Mesendoderm (in vitro differentiated cells): Measurements from ENCODE around the gene COL10A1.

Experiments
- DNase-seq: peaks from one replicate; pipeline ENCODE4 v3.0.0; 2013
- H2AK5ac ChIP-seq: 2 replicates; pipeline ENCODE4 v1.6.1; 2013; ENCODE audit warnings: low read length, inconsistent platforms
- H2BK120ac ChIP-seq: 2 replicates; pipeline ENCODE4 v1.6.1; 2013; ENCODE audit warnings: low read depth, mild to moderate bottlenecking, low read length, moderate library complexity, mixed read lengths
- H2BK15ac ChIP-seq: replicated peaks from 2 replicates; pipeline ENCODE4 v1.6.1; 2013; ENCODE audit warnings: low read depth, mild to moderate bottlenecking, moderate library complexity
- H2BK5ac ChIP-seq: 2 replicates; pipeline ENCODE4 v1.6.1; 2013; ENCODE audit warnings: low read length, inconsistent platforms
- H3K18ac ChIP-seq: 2 replicates; pipeline ENCODE4 v1.6.1; 2013; ENCODE audit warnings: mild to moderate bottlenecking, low read length, mixed read lengths
- H3K23ac ChIP-seq: one replicate; pipeline ENCODE4 v1.6.1; 2013; ENCODE audit warnings: low read length
- H3K27ac ChIP-seq: 2 replicates; pipeline ENCODE4 v1.5.1; 2013; ENCODE audit warnings: low read depth, mild to moderate bottlenecking, inconsistent platforms, low read length, moderate library complexity
- H3K27me3 ChIP-seq: 2 replicates; pipeline ENCODE4 v1.6.1; 2013; ENCODE audit warnings: low read length, control low read depth, mild to moderate bottlenecking, inconsistent platforms; ENCODE audit not compliant: insufficient read depth, poor library complexity
- H3K36me3 ChIP-seq: 2 replicates; pipeline ENCODE4 v1.6.1; 2013; ENCODE audit warnings: low read length, inconsistent platforms; ENCODE audit not compliant: control insufficient read depth, insufficient read depth
- H3K4ac ChIP-seq: one replicate; pipeline ENCODE4 v1.6.1; 2013; ENCODE audit warnings: low read depth, mild to moderate bottlenecking, low read length, moderate library complexity
- H3K4me1 ChIP-seq: 2 replicates; pipeline ENCODE4 v1.6.1; 2013; ENCODE audit warnings: low read depth, low read length, inconsistent platforms; ENCODE audit not compliant: control insufficient read depth
- H3K4me2 ChIP-seq: 2 replicates; pipeline ENCODE4 v1.6.1; 2013; ENCODE audit warnings: low read length
- H3K4me3 ChIP-seq: 2 replicates; pipeline ENCODE4 v1.5.1; 2013; ENCODE audit warnings: mild to moderate bottlenecking, low read length
- H3K56ac ChIP-seq: one replicate; pipeline ENCODE4 v1.6.1; 2013; ENCODE audit warnings: low read length
- H3K79me1 ChIP-seq: 2 replicates; pipeline ENCODE4 v1.6.1; 2013; ENCODE audit warnings: low read length, inconsistent platforms
- H3K79me2 ChIP-seq: 2 replicates; pipeline ENCODE4 v1.6.1; 2013; ENCODE audit warnings: mild to moderate bottlenecking, low read length; ENCODE audit not compliant: control insufficient read depth, insufficient read depth
- H3K9ac ChIP-seq: 2 replicates; pipeline ENCODE4 v1.6.1; 2013; ENCODE audit warnings: low read length, inconsistent platforms
- H4K5ac ChIP-seq: one replicate; pipeline ENCODE4 v1.6.1; 2013; ENCODE audit warnings: low read length
- H4K8ac ChIP-seq: one replicate; pipeline ENCODE4 v1.6.1; 2013; ENCODE audit warnings: low read depth, mild to moderate bottlenecking, control low read depth, low read length, moderate library complexity
- WGBS: extraction: QIAGEN DNeasy Blood & Tissue Kit; methylation state at CpG from one replicate; pipeline ENCODE4 v1.1.7; 2013; ENCODE audit warnings: low lambda C conversion rate, missing lambda C conversion rate; ENCODE audit not compliant: insufficient coverage; ENCODE audit errors: extremely low coverage; 5-methylcytosine and 5-hydroxymethylcytosine counted together

The COL10A1 gene

DNA sequence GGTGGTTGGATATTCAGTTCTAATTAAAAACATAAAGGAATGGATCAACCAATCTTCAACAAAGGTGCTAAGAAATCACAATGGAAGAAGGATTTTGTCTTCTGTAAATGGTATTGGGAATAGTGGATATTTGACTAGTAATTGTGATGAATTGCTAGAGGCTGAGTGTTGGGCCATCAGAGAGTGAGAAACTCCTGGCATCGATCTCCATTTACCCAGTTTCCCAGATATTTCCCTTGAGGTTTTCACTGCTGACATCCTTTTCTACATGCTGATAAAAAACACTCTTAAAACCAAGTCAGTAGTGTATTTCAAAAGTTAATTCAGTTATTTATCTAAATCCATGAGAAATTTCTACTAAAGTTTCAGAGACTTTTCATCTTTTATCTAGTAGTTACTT lies 40.4 kb upstream of the COL10A1 start:
- Histone ChIP-seq H3K79me1 (no peaks in the 10 kb centered on the region), H3K4me2 (no peak overlapping the region), H2AK5ac (no peak overlapping the region), H3K4ac (no peak overlapping the region), H3K4me3 (no peak overlapping the region), H4K8ac (no peak overlapping the region), H3K27me3 (no peaks in the 10 kb centered on the region), H2BK120ac (no peak overlapping the region), H3K9ac (no peak overlapping the region), H2BK5ac (no peak overlapping the region), H3K79me2 (no peaks in the 10 kb centered on the region), H3K18ac (no peak overlapping the region), H3K27ac (no peak overlapping the region), H4K5ac (no peak overlapping the region), H3K36me3 (no peaks in the 10 kb centered on the region), H3K23ac (no peak overlapping the region), H2BK15ac (no peak overlapping the region), H3K4me1 (no peaks in the 10 kb centered on the region), H3K56ac (no peak overlapping the region)
- no CpG with 5 or more reads among the region's 1 CpG for WGBS
- no peak for DNase-seq

DNA sequence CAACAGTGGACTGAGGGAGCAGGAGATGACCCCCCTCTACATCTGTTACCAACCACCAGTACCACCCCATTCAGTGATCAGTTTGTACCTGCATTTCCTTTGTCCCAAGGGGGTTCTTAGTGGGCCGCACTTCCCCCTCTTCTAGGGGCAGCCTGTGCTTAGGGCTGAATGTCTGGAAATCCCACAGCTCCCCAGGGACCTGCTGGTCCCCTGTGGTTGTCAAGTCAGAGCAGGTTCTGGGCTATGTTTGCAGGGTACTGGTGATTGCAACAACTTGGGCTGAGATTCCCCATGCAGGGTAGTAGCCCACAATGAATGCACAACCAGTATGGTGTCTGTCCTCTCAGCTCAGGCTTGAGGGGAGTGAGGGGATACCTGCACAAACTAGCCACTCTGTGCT lies 39.7 kb upstream of the COL10A1 start:
- DNase-seq: no peak
- no CpG with 5 or more reads among the region's 1 CpG for WGBS
- no peaks in the 10 kb centered on the region for H3K79me2 ChIP-seq

DNA sequence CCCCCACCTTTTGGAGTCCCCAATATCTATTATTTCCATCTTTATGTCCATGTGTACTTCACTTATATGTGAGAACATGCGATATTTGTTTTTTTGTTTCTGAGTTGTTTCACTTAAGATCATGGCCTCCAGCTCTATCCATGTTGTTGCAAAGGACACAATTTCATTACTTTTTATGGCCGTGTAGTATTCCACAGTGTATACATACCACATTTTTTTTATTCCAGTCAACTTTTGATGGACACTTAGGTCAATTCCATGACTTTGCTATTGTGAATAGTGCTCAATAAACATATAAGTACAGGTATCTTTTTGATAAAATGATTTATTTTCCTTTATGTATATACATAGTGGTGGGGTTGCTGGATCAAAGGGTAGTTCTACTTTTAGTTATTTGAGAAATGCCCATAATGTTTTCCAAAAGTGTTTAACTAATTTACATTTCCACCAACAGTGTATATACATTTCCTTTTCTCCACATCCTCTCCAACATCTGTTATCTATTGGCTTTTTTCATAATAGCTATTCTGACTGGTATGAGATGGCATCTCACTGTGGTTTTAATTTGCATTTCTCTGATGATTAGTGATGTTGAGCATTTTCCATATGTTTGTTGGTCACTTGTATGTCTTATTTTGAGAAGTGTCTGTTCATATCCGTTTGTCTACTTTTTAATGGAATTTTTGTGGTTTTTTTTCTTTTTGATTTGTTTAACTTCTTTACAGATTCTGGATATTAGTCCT lies 34.0 kb upstream of the COL10A1 start:
- no peak overlapping the region for H3K9ac ChIP-seq
- no CpG with 5 or more reads among the region's 3 CpGs for WGBS
- no peak for DNase-seq
- no peak overlapping the region for H2AK5ac ChIP-seq
- H3K4me1 ChIP-seq: no peaks in the 10 kb centered on the region
- no peak overlapping the region for H3K27ac ChIP-seq
- no peak overlapping the region for H4K8ac ChIP-seq
- H3K36me3 ChIP-seq: no peaks in the 10 kb centered on the region
- H3K27me3 ChIP-seq: no peaks in the 10 kb centered on the region
- H2BK15ac ChIP-seq: no peak overlapping the region
- no peaks in the 10 kb centered on the region for H3K79me2 ChIP-seq
- H4K5ac ChIP-seq: no peak overlapping the region
- H3K4me3 ChIP-seq: no peak overlapping the region
- H3K79me1 ChIP-seq: no peaks in the 10 kb centered on the region
- no peak overlapping the region for H2BK5ac ChIP-seq
- H3K4ac ChIP-seq: no peak overlapping the region
- H3K56ac ChIP-seq: no peak overlapping the region
- H3K4me2 ChIP-seq: no peak overlapping the region
- H3K23ac ChIP-seq: no peak overlapping the region
- no peak overlapping the region for H2BK120ac ChIP-seq
- H3K18ac ChIP-seq: no peak overlapping the region

More for the DNA sequence above, 39.7 kb upstream of the COL10A1 start:
- Histone ChIP-seq H3K79me1 (no peaks in the 10 kb centered on the region), H4K8ac (no peak overlapping the region), H3K23ac (no peak overlapping the region), H3K9ac (no peak overlapping the region), H2BK5ac (no peak overlapping the region), H2BK120ac (no peak overlapping the region), H3K18ac (no peak overlapping the region), H3K56ac (no peak overlapping the region), H3K4me1 (no peaks in the 10 kb centered on the region), H3K4me2 (no peak overlapping the region), H2AK5ac (no peak overlapping the region), H2BK15ac (no peak overlapping the region), H3K4me3 (no peak overlapping the region), H3K27me3 (no peaks in the 10 kb centered on the region), H3K4ac (no peak overlapping the region), H4K5ac (no peak overlapping the region), H3K36me3 (no peaks in the 10 kb centered on the region), H3K27ac (no peak overlapping the region)

DNA sequence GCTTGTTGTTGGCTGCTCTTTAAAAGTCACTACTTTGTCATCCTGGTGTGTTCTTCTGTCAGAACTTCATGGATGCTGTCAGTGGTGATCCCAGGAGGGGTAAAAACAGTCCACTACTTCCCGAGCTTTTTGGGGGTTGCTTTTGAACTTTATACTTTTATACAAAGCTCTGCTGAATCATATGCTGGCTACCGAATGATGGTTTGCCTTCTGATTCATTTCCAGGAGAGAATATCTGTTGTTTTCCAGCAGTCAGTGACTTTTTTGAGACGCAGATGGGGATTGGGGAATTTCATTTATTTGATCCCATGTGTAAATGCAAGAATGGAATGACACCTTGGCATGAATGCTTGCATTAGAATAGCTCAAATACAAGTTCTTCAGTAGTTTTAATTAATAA lies 32.7 kb upstream of the COL10A1 start:
- DNase-seq: no peak
- Histone ChIP-seq H3K4me3 (no peak overlapping the region), H4K8ac (no peak overlapping the region), H3K56ac (no peak overlapping the region), H3K4me2 (no peak overlapping the region), H3K23ac (no peak overlapping the region), H4K5ac (no peak overlapping the region), H3K4me1 (no peaks in the 10 kb centered on the region), H3K27ac (no peak overlapping the region), H3K79me1 (no peaks in the 10 kb centered on the region), H3K79me2 (no peaks in the 10 kb centered on the region), H2BK120ac (no peak overlapping the region), H3K9ac (no peak overlapping the region), H3K27me3 (no peaks in the 10 kb centered on the region), H3K4ac (no peak overlapping the region), H3K18ac (no peak overlapping the region), H2BK5ac (no peak overlapping the region), H3K36me3 (no peaks in the 10 kb centered on the region), H2BK15ac (no peak overlapping the region), H2AK5ac (no peak overlapping the region)
- WGBS: no CpG with 5 or more reads among the region's 3 CpGs

DNA sequence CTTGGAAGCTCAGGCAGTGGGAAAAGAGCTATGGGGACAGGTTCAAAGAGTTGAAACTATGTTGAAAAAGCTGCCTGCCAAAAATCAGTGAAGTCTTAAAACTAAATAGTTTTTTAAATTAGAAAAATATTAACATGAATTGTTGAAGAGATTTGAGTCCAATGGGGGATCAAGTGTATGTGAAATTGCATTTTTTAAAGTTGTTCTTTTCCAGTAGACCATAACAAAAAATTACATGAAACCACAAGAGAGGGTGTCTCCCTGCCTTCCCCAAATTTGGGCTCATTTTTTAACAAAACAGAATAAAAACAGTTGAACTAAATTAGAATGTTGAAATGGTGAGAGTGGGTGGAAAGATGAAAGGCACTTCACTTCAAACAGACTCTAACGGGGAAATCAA lies 31.5 kb upstream of the COL10A1 start:
- no peak overlapping the region for H4K5ac ChIP-seq

More for the DNA sequence above, 31.5 kb upstream of the COL10A1 start:
- H3K4me1 ChIP-seq: no peaks in the 10 kb centered on the region
- no peak for DNase-seq
- no peak overlapping the region for H3K27ac ChIP-seq
- H2BK15ac ChIP-seq: no peak overlapping the region
- H2BK5ac ChIP-seq: no peak overlapping the region
- H3K9ac ChIP-seq: no peak overlapping the region
- no peaks in the 10 kb centered on the region for H3K79me1 ChIP-seq
- no peak overlapping the region for H3K23ac ChIP-seq
- no peak overlapping the region for H3K56ac ChIP-seq
- whole genome bisulfite sequencing: no CpG with 5 or more reads among the region's 1 CpG
- no peak overlapping the region for H3K18ac ChIP-seq
- no peak overlapping the region for H3K4ac ChIP-seq
- H2BK120ac ChIP-seq: no peak overlapping the region
- H4K8ac ChIP-seq: no peak overlapping the region
- H3K4me2 ChIP-seq: no peak overlapping the region
- no peaks in the 10 kb centered on the region for H3K27me3 ChIP-seq
- H2AK5ac ChIP-seq: no peak overlapping the region
- no peaks in the 10 kb centered on the region for H3K79me2 ChIP-seq
- H3K36me3 ChIP-seq: no peaks in the 10 kb centered on the region
- no peak overlapping the region for H3K4me3 ChIP-seq
